Breast epithelium (tissue), 3 donors: ENCODE results near the gene SYNJ2.

Experiments
- CTCF ChIP-seq, 3 donors: fragments of 450-650 bp; IDR thresholded peaks; one replicate each; pipeline ENCODE4 v1.5.1; 2016 to 2017; ENCODE audit warnings: antibody characterized with exemption in 3 of 3, mild to moderate bottlenecking in 3 of 3, moderate library complexity in 3 of 3
- POLR2A ChIP-seq: fragments of 450-650 bp; IDR thresholded peaks from one replicate; pipeline ENCODE4 v1.6.1; 2016; ENCODE audit warnings: antibody characterized with exemption, mild to moderate bottlenecking, moderate library complexity

DNA sequence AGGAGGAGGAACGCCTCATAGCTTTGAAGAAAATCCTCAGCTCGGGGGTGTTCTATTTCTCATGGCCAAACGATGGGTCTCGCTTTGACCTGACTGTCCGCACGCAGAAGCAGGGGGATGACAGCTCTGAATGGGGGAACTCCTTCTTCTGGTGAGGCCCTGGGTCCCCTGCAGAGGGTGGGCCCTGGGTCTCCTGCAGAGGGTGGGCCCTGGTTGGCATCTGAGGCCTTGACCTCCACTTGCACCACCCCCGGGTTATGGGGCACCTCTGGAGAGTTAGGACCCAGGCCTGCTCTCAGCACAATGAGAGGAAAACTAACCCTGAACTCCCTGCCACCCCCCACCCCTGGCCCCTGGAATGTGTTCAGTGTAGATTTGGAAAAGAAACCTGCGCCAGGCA lies 47.2 kb downstream of the SYNJ2 start:
- TF ChIP-seq POLR2A: no peak
- no peak for TF ChIP-seq CTCF (IDR thresholded peaks at IDR 0.05)
